ENCODE results near the gene CIB4. TPM values are rescaled to one million over a fixed set of nuclear protein-coding genes. Genes with fewer than 3 reads are reported as not detected.

Gene CIB4
- total RNA-seq, 1 donor from 2014 or later, result not detected

DNA sequence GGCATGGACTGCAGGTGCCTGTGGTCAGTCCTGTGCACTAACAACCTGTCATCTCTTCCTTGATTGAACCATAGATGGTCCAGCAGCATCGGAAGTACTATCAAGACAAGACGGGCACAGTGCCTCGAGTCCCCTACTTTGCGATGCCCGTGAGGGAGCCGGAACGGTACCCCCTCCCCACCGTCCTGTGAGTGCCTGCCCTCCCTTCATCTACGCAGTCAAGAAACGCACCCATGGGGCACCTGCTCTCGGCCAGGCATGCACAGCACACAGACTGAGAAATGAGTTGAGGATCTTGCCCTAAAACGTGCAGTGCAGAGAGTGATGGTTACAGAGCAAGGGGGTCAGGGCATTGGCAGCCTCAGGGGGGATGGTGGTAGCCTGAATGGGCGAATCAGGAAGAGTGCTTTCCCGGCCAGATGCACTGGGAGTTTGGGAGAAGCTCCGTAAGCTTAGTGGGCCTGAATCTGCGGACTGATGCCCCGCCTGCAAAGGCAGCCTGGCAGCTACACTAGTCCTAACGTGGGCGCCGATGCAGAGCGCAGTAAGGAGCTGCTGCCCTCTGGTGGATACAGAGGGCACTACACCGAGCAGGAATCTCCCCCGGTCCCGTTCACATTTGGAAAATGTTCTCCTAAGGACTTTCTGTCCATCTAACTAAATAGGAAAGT, 63.6 kb downstream of the CIB4 start:
- peak; percentile 40 for FAIRE-seq
- peak; percentile 39 for DNase-seq (ENCODE audit: low read depth)
- Histone ChIP-seq H3K27me3 (ENCODE audit: control insufficient read depth, insufficient read depth, low read length) (peaks cover 5% of the 10 kb centered on the region), H3K36me3 (ENCODE audit: control insufficient read depth, insufficient read depth, low read length) (no peaks in the 10 kb centered on the region), H3K4me3 (ENCODE audit: low read depth, low read length) (no peak overlapping the region)
- TF ChIP-seq, protein P1, sequence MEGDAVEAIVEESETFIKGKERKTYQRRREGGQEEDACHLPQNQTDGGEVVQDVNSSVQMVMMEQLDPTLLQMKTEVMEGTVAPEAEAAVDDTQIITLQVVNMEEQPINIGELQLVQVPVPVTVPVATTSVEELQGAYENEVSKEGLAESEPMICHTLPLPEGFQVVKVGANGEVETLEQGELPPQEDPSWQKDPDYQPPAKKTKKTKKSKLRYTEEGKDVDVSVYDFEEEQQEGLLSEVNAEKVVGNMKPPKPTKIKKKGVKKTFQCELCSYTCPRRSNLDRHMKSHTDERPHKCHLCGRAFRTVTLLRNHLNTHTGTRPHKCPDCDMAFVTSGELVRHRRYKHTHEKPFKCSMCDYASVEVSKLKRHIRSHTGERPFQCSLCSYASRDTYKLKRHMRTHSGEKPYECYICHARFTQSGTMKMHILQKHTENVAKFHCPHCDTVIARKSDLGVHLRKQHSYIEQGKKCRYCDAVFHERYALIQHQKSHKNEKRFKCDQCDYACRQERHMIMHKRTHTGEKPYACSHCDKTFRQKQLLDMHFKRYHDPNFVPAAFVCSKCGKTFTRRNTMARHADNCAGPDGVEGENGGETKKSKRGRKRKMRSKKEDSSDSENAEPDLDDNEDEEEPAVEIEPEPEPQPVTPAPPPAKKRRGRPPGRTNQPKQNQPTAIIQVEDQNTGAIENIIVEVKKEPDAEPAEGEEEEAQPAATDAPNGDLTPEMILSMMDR (IDR thresholded peaks at IDR 0.05; ENCODE audit: insufficient read depth, low read length, severe bottlenecking), result peak; percentile 98

DNA sequence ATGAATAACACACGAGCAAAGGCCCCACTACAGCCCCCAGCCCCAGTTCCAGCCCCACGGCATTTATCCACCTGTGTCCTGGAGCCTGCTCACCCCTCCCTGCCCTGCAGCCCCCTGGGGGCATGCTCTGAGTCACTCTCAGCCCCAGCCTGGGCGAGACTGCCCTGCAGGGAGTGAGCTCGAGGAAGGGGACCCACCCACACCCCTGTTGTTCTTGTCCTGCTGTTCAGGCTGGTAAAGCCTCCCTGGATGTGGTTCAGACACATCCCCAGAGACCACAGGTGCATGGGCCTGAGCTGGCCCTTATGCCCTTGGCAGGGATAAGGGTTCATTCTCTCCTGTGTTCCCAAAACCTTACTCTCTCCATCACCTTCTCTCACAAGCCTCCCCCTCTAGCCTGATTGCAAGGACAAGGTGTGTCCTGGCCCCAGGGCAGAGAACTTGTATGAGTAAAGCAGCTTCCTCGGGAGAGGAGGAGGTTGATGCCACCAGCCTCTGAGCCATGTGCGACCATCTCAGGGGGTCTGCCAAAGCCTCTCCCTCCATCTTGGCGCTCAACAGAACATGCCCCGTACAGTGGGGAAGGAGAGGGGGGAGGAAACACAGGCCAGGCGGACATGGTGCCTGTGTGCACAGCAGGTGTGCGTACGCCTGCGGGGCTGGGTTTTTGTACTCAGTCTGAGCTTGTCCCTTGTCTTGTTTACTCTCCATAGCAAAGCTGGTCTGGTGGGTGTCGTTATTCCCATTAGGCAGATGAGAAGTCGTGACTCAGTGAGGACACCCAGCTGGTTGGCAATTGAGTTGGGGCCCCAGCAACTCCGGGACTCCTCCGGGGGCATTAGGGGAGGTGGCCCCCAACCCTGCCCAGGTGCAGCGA, 64.4 kb downstream of the CIB4 start:
- peaks cover 5% of the 10 kb centered on the region for H3K27me3 ChIP-seq (ENCODE audit: control insufficient read depth, insufficient read depth, low read length)
- H3K36me3 ChIP-seq (ENCODE audit: control insufficient read depth, insufficient read depth, low read length), result no peaks in the 10 kb centered on the region
- FAIRE-seq (no peak), DNase-seq (ENCODE audit: low read depth) (peak; percentile 12)
- no peak overlapping the region for H3K4me3 ChIP-seq (ENCODE audit: low read depth, low read length)
- TF ChIP-seq, protein P1 (IDR thresholded peaks at IDR 0.05; ENCODE audit: insufficient read depth, low read length, severe bottlenecking), result no peak

DNA sequence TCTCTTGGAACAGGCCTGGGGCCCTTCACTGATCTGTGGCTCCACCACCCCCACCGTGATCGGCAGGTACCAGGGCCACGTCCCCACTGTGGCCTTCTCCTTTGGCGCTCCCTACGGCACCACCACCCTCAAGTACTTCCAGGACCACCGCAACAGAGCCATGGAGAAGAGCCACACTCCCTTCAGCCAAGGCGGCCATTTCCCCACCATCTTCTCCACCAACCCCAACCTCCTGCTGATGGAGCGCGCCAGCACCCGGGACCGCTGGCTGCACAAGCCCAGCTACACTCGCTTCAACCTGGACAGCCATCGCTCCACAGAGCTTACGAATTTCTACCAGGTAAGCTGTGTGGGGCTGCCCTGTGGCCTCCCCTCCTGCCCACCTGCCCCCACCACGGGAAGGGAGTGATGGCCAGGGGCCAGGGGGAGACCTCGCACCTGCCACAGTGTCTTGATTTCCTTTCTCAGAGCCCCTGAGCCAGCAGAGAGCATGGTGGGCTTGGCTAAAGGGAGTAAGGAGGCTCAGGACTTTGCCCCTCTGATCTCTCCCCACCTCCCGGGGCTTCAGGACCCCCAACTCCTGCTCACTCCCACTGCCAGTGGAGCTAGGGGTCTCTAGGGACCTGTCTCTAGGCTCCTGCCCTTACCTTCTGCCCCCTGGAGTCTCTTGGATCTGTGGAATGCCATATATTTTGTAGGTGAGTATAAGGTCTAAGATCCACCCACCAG, 65.2 kb downstream of the CIB4 start:
- Histone ChIP-seq H3K4me3 (ENCODE audit: low read depth, low read length) (no peak overlapping the region), H3K36me3 (ENCODE audit: control insufficient read depth, insufficient read depth, low read length) (no peaks in the 10 kb centered on the region), H3K27me3 (ENCODE audit: control insufficient read depth, insufficient read depth, low read length) (peaks cover 8% of the 10 kb centered on the region)
- FAIRE-seq, result no peak
- TF ChIP-seq, protein P1 (IDR thresholded peaks at IDR 0.05; ENCODE audit: insufficient read depth, low read length, severe bottlenecking), result no peak
- no peak for DNase-seq (ENCODE audit: low read depth)

DNA sequence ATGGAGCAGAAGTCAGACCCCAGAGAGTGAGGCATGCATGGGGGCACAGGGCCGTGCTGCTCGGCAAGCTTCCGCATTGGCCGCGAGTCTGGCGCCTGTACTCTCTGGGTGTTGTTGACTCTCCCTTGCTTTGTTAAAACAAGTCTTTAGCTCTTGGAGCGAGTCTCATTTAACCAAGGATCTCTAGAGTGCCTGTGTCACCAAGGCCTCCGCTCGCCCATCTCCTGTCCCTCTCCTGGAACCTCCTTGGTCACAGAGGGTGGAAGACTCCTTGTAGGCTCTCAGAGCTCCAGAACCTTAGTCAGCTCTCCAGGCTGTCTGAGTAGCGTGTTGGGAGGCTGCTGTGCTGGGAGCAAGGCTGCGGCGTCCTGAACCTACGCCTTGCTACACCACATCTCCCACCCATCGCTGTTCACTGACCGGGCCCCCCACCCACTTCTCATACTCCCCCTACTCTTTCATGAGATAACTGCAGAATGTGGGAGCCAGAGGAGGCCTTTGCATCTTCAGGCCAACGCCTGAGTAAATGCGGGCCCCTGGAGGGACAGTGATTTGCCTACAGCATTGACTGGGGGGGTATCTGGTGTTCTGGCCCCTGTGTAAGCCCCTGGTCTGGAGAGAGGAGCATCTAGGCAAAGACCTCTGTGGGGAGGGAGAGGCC, 66.1 kb downstream of the CIB4 start:
- Histone ChIP-seq H3K4me3 (ENCODE audit: low read depth, low read length) (no peak overlapping the region), H3K36me3 (ENCODE audit: control insufficient read depth, insufficient read depth, low read length) (no peaks in the 10 kb centered on the region), H3K27me3 (ENCODE audit: control insufficient read depth, insufficient read depth, low read length) (peaks cover 8% of the 10 kb centered on the region)
- DNase-seq (ENCODE audit: low read depth) (no peak), FAIRE-seq (no peak)
- TF ChIP-seq, protein P1 (IDR thresholded peaks at IDR 0.05; ENCODE audit: insufficient read depth, low read length, severe bottlenecking), result no peak

DNA sequence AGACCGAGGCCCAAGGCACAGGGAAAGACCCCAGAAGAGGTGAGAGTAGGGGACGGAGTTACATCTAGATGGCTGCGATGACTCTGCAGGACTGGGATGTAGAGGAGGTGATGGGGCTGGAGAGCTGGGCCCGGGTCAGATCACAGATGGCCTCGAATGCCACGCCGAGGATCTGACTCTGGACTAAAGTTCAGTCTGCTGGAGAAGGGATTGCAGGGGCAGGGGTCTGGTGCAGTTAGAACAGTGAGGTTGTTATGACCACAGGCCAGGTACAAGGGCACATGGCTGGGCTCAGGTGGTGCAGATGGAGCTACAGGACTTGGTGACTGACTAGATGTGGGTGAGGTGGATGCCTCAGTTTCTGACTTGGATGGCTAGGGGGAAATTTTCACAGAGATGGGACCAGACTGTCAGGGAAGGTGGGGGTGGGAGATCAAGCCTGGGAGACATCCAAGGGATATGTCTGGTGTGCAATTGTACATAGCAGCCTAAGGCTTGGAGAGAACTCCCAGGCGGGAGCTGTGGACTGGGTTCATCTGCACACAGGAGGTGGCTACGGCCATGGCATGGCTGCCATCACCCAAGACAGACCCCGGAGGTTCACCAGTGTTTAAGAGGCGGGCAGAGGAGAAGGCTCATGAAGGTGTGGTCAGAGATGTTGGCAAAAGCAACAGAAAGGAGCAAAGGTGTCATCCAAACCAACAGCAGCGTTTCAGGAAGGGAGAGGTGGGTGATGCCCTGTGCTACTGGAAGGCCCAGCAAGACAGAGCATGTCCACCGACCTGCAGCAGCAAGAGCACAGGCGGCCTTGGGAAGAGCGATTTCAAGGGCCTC, 66.9 kb downstream of the CIB4 start:
- TF ChIP-seq, protein P1 (IDR thresholded peaks at IDR 0.05; ENCODE audit: insufficient read depth, low read length, severe bottlenecking), result no peak
- Histone ChIP-seq H3K4me3 (ENCODE audit: low read depth, low read length) (no peak overlapping the region), H3K27me3 (ENCODE audit: control insufficient read depth, insufficient read depth, low read length) (peaks cover 8% of the 10 kb centered on the region), H3K36me3 (ENCODE audit: control insufficient read depth, insufficient read depth, low read length) (no peaks in the 10 kb centered on the region)
- DNase-seq (ENCODE audit: low read depth) (peak; percentile 49), FAIRE-seq (no peak)

Data from bronchial epithelial cell (primary cell).